ENCODE results near the gene TMEM150C. TPM values are rescaled to one million over a fixed set of nuclear protein-coding genes. Genes with fewer than 3 reads are reported as not detected.
"Not testable (repeated sequence)": the region's sequence is repeated elsewhere in the genome, so short reads cannot be mapped to it uniquely, and the experiment has no call there.

TMEM150C gene
- polyA plus RNA-seq, 1 donor = 2.7 TPM

DNA sequence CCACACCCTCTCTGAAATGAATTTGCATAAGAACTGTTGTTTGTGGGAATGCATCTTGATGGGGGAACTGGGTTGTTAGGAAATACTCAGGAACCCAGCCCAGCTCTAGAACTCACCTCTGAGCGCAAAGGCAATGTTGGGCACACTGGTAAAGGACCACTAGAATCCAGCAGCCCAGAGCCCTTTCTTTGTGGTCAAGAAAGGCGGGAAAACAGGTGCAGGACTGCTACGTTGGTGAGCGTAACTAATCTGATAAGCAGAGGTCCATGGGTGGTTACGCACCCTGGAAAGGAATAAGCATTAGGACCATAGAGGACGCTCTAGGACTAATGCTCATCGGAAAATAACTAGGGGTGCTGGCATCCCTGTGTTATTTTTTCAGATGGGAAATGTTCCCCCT is 85.9 kb downstream of the TMEM150C start:
- DNase-seq (ENCODE audit: low read depth) = not testable (repeated sequence)

DNA sequence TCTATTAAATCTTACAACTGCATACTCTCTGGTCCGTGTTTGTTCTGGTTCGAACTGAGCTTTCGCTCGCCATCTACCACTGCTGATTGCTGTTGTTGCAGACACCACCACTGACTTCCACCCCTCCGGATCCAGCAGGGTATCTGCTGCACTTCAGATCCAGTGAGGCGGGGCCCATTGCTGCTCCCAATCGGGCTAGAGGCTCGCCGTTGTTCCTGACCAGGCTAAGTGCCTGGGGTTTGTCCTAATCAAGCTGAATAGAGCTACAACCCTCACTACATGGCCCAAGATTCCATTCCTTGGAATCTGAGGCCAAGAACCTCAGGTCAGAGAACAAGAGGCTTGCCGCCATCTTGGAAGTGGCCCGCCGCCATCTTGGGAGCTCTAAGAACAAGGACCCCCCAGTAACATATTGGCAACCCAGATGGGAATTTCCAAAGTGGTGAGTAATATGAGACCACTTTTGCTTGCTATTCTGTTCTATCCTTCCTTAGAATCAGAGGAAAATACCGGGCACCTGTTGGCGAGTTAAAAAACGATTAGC is 88.1 kb downstream of the TMEM150C start:
- no peak for DNase-seq (ENCODE audit: low read depth)

DNA sequence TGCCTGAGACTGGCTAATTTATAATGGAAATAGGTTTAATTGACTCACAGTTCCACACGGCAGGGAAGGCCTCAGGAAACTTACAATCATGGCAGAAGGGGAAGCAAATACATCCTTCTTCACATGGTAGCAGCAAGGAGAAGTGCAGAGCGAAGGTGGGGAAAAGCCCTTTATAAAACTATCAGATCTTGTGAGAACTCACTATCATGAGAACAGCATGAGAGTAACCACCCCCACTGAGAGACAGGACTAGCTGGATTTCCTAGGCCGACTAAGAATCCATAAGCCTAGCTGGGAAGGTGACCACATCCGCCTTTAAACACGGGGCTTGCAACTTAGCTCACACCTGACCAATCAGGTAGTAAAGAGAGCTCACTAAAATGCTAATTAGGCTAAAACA is 88.7 kb downstream of the TMEM150C start:
- DNase-seq (ENCODE audit: low read depth) = not testable (repeated sequence)

DNA sequence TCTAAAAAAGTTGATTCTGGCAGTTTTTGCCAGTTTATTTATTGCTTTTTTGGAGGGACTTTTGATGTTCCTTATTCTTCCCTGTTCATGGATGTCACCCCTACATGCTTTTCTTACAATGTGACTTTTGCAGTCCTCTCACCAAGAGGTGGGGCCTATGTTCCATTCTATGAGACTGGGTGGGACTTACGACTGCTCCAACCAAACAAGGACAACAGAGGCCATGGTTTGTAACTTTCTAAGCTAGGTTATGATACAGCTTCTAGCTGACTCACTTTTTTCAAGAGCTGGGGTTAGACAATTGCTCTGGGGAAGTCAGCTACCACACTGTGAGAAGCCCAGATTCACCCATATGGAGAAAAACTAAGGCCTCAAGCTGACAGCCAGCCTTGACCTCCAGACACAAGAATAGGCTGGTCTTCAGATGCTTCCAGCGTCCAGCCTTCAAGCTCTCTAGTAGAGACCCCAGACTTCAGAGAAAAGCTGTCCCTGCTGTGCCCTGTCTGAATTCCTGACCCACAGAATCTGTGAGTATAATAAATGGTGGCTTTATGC is 91.9 kb downstream of the TMEM150C start:
- DNase-seq (ENCODE audit: low read depth) = no peak

DNA sequence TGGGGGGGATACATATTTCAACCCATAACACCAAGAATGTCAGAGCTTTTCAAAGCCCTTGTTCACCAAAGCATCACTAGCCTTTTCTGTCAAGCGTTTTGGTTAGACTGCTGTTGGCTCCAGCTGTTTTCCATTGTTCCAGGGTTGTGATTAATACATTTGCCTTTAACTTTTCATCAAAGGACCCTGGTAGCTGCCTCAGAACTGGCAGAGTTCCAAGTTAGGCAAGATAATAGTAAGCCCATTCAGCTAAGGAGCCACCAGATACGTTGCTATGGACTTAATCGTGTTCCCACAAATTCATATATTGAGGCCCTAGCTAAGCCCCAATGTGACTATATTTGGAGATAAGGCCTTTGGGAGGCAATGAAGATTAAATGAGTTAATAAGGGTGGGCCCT is 94.3 kb downstream of the TMEM150C start:
- no peak for DNase-seq (ENCODE audit: low read depth)

- no peak for DNase-seq (ENCODE audit: low read depth)
These were observed 98.6 kb downstream of the TMEM150C start for GRCh38 chr4:82463221-82463620.

GRCh38 chr4:82462415-82462831 is 99.4 kb downstream of the TMEM150C start:
- DNase-seq (ENCODE audit: low read depth) = peak; percentile 79

DNA sequence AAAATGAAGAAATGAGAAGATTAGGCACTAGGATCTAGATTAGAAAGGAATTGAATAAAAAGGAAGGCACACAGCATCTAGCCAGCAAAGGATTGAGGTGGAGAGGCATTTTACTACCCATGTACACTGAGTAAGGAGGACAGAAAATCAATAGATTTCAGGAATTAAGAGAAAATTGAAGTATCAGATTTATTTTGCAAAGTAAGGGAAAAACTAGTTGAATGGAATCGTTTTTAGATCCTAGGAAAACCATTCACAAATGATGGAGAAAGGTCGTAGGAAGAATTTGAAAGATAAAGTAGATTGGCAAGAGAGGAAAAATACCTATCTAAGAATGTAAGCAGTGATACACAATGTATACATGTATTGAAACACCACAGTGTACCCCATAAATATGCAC is 100.1 kb downstream of the TMEM150C start:
- no peak for DNase-seq (ENCODE audit: low read depth)

- DNase-seq (ENCODE audit: low read depth) = no peak
These were observed 103.1 kb downstream of the TMEM150C start for GRCh38 chr4:82458729-82459128.

DNA sequence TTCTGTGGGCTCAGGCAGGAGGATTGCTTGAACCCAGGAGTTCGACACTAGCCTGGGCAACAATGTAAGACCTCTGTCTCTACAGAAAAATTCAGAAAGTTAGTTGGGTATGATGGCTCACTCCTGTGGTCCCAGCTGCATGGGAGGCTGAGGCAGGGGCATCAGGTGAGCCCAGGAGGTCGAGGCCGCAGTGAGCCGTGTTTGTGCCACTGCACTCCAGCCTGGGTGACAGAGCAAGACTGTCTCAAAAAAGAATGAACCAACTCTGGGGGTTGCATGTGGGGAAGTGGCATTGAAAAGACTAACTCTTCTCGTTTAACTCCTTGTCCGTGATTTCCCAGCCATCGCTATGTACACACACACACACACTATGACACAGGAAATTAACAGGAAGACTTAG is 104.5 kb downstream of the TMEM150C start:
- no peak for DNase-seq (ENCODE audit: low read depth)

DNA sequence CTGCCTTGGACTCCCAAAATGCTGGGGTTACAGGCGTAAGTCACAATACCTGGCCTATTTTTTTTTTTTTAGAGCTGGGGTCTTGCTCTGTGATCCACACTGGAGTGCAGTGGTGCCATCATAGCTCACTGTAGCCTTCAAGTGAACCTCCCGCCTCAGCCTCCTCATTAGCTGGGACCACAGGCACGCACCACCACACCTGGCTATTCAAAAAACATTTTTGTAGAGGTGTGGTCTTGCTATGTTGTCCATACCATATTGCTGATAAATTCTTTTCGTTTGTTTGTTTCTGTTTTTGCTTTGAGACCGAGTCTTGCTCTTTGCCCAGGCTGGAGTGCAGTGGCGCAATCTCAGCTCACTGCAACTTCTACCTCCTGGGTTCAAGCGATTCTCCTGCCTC is 109.8 kb downstream of the TMEM150C start:
- no peak for DNase-seq (ENCODE audit: low read depth)

GRCh38 chr4:82450966-82451755 is 110.6 kb downstream of the TMEM150C start:
- DNase-seq (ENCODE audit: low read depth) = no peak

DNA sequence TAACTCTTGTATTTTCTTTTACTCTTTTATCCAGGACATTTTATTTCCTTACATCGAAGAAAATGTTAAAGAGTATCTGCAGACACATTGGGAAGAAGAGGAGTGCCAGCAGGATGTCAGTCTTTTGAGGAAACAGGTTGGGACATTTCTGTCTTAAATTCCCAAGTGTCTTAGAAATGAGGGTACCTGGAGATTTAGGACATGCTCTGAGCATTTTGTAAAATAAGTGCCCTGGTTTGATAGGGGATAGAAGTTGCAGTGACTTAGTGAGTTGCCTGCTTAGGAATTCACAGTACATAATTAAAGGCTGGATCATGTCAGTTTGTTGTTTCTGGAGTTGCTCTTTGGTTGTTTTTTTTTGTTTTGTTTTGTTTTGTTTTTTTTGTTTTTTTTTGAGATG is 113.9 kb downstream of the TMEM150C start:
- no peak for DNase-seq (ENCODE audit: low read depth)

- no peak for DNase-seq (ENCODE audit: low read depth)
These were observed 122.7 kb downstream of the TMEM150C start for GRCh38 chr4:82439088-82439487.

GRCh38 chr4:82437285-82438005 is 124.3 kb downstream of the TMEM150C start:
- no peak for DNase-seq (ENCODE audit: low read depth)

DNA sequence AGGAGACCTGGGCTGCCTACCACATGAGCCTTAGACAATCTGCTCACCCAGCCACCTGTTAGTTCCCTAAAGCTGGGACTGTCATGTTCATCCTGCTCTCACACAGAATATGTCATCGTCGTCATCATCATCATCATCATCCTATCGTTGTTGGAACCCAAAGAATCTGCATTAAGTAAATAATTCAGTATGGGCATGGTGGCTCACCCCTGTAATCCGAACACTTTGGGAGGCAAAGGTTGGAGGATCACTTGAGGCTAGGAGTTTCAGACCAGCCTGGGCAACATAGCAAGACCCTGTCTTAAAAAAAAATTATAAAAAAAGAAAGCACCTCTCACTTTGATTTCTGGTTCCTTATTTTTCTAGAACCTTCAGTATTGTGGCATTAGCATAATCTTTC is 125.0 kb downstream of the TMEM150C start:
- DNase-seq (ENCODE audit: low read depth) = no peak

DNA sequence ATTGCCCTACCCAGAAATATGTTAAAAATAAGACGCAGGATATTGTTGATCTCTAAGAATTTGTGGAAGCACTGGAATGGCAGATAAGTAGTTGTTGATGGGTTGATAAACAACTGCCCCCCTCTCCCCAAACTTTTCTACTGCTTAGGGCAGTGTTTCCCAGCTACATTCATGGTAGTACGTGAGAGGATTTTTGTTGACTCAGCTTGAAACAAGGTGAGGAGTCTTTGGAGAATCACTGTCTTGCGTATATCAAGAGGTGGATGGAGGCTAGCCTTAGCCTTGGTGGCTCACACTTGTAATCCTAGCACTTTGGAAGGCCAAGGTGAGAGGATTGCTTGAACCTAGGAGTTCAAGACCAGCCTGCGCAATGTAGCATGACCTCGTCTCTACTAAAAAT is 125.7 kb downstream of the TMEM150C start:
- DNase-seq (ENCODE audit: low read depth) = no peak

GRCh38 chr4:82434949-82435348 is 126.8 kb downstream of the TMEM150C start:
- DNase-seq (ENCODE audit: low read depth) = no peak

GRCh38 chr4:82433791-82434190 is 128.0 kb downstream of the TMEM150C start:
- no peak for DNase-seq (ENCODE audit: low read depth)
